MV-4-11 (cell line): Measurements from ENCODE around the gene TGFBR2.
A peak's percentile ranks its signal among the peaks of the same experiment; 100 is the strongest.

ENCODE experiments used
- DNase-seq: peaks from one replicate; lab custom pipeline; 2025; lab: John Stamatoyannopoulos, UW

Gene TGFBR2

DNA sequence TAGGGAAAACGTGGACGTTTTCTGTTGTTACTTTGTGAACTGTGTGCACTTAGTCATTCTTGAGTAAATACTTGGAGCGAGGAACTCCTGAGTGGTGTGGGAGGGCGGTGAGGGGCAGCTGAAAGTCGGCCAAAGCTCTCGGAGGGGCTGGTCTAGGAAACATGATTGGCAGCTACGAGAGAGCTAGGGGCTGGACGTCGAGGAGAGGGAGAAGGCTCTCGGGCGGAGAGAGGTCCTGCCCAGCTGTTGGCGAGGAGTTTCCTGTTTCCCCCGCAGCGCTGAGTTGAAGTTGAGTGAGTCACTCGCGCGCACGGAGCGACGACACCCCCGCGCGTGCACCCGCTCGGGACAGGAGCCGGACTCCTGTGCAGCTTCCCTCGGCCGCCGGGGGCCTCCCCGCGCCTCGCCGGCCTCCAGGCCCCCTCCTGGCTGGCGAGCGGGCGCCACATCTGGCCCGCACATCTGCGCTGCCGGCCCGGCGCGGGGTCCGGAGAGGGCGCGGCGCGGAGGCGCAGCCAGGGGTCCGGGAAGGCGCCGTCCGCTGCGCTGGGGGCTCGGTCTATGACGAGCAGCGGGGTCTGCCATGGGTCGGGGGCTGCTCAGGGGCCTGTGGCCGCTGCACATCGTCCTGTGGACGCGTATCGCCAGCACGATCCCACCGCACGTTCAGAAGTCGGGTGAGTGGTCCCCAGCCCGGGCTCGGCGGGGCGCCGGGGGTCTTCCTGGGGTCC lies at the start of gene TGFBR2:
Gene TGFBR2 (plus strand): TSS at position 301 of the 731 bp plus-strand sequence. CDS start 283 bp downstream, at position 584.
- DNase-seq = peak; percentile 96

DNA sequence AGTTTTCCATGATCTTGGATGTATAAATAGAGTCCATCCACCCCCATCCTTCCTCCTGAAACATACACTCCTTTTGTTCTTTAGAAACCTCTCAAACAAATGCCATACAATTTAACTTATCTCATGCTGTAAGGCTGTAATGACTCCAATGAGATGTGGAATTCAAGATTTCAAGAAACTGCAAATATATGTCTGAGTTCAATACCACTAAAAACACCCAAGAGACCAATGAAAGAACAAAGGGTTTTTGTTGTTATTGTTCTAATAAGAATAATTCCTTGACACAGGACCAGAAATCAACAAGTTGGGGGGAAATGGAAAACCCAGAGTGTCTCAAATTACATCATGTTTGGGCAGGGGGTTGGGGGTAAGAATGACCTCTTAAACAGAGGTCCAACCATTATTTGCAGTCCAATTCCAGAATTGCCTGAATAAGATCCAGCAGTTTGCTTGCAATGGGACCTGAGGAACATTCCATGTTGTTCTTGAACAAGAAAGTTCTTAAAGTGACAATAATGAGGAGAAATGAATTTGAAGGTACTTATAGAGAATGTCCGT lies 48.6 kb upstream of the TGFBR2 start:
- no peak for DNase-seq

DNA sequence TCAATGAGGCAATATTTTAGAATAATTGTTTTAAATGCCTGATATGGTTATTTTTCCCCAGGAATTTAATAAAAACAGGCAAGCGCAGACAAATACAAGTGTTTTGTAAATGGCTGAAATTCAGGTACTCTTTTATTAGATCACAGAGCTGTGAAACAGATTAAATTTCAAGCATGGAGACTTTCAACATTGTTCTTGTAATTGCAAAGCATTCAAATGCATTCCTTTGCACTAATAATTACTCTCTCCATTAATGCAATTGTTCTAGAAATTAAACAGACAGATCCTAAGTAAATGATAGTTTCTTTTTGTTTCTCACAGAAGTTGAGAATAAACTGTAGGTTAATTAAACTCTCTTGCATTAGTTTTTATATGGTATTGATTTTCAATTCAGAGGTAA lies 42.4 kb upstream of the TGFBR2 start:
- DNase-seq = no peak

DNA sequence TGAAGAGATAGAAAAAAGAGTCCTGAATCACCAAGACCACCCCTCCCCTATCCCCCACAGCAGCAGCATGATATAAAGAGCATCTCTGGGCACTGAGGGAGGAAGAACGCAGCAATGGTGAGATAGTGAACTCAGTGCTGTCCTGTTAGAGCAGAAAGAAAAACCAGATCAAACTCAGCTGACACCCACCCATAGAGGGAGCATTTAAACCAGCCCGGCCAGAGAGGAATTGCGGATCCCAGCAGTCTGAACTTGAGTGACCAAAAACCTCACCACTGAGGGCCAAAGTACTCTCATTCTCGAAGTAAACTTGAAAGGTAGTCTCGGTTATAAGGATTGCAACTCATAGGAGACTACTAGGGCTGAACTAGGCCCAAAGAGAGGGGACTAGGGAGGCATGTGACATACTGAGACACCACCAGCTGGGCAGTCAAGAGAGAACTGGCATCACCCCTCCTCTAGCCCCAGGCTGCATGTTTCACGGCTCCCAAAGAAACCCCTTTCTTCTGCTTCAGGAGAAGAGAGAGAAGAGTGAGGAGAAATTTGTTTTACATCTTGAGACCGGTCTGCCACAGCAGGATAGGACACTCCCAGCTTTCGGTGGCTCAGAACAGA lies 39.2 kb upstream of the TGFBR2 start:
- no peak for DNase-seq

DNA sequence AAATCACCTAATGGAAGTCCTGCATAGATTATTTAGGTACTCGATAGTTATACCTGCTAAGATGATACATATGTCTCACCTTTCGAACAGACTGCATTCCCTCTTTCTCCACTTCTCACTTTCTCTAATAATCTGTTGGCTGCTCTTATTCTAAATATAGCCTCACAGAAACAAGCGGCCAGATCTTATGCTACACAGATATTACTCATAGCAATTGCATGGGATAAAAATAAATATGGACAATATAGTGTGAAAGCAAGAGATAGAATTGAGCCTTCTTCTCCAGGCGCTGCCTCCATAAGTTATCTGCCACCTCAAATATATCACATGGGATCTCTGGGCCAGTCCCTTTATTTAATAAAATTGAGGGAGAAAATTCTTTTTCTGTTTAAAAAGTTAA lies 29.5 kb upstream of the TGFBR2 start:
- DNase-seq = no peak

DNA sequence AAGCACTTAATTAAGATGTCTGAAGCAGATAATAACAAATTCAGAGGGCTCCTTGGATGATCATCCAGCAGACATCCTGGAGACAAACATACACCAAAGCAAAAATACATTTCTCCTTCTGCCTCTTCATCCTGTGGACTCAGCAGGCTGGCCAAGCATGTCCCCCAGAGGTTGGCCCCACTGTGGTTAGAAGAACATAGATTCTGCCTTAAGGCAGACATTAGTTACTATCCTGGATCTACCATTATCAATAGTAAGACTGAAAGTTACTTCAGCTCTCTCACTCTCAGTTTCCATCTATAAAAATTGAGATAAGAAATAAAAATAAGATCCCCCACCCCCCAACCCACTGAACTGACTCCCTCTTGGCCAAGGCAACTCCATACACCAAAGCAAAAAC lies 28.6 kb upstream of the TGFBR2 start:
- DNase-seq = no peak

DNA sequence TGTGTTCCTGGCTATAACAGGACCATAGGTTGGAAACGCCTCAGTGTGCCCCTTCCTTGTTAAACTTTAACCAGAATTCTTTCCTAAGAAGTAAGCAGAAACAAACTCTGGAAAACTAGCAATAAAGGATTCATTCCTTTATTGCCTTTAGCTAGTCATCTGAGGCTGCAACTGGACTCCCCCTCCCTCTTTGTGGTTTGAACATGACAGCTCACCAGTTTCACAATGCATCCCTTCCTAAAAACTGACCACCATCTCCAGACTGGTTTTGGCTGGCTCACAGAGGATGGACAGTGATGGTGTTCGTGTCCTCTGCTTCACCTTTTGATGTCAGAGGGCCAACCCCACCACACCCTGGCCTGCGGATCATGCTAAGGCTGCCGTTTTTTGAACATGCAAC lies 27.9 kb upstream of the TGFBR2 start:
- peak; percentile 87 for DNase-seq

DNA sequence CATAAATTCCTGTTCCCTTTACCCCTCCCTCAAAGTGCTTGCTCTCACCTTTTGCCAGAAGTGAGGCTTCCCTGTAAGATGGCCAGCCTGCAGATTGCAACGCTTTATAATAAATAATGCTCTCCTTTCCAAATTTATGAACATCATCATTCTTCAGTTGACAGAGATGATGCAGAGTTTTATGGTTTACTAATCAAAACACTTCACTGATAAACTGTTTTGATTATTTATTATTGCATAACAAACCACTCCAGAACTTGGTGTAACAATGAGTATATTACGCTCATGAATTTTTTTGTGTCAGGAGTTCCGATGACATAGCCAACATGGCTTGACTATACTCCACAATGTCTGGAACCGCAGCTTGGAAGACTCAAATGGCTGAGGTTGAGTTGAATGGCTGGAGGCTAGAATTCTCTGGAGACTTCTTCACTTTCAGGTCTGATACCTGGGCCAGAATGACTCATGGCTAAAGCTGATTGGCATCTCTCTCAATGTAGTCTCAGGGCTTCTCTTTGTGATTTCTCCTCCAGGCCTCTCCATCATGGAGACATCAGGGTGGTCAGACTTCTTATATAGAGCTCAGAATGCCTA lies 27.3 kb upstream of the TGFBR2 start:
- DNase-seq = no peak

DNA sequence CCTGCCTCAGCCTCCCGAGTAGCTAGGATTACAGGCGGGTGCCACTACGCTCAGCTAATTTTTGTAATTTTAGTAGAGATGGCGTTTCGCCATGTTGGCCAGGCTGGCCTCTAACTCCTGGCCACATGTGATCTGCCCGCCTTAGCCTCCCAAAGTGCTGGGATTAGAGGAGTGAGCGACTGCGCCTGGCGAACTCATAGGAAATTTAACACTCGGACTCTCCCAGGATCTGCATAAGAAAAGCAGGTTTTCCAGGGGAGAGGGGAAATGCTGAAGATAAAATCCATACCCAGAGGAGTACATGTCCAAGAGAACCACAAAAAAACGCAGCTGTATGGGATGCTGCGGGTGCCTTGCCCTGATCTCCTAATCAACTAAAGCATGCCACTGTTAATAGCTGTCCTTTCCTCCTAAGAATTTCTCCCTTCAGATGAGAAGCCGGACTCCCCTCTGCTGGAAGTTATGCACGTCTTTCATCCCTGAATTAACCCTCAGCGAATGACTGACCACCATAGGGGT lies 25.3 kb upstream of the TGFBR2 start:
- DNase-seq = no peak

DNA sequence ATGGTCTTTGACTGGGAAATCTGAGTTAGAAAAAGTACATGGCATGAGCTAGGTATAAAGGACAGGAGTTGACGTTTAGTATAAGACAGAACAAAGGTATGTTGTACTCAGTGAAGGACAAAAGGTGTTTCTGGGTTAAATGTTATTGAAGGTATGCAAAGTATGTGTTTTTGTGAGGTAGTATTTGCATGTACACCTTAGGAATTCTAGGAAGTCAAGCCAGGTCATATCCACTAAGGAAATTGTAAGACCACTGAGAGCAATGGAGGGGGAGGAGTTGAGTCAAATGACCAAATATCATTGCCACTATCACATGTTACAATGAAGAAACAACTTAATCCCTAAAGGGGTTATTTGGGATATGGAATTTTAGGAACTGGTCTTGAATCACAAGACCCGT lies 24.4 kb upstream of the TGFBR2 start:
- DNase-seq = no peak

DNA sequence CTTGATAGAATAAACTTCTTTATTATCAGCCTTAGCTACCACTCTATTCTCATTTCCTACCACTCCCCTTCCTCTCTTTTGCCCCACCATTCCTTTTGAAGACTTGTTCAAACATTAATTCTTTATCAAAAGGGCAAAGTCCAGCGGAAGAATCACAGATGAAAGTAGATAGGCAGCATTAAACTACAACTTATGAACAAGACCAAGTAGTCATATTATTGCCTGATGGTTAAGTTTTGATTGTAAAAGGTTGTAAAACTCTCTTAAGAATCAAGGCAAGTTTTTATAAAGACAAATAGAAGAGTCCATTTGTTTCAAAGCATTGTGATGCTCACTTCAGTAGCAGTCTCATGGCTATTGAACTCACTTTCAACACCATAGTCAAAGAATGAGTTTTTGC lies 22.4 kb upstream of the TGFBR2 start:
- DNase-seq = no peak

DNA sequence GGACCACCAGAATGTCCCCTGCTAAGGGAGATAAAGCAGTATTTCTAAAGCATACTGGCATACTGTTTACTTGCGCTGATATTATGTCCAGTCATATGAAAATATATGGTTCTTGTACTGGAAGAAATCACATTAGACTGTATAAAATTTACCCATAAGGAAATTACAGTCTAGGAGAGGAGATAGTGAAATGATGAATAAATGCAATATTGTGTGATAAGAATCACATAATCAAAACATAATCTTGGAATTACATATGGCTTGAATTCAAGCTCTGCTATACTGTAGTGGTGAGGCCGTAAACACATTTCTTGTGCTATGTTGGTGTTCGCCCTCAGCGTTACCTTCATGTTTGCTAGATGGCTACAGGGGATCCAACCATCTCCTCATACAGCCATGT lies 20.7 kb upstream of the TGFBR2 start:
- DNase-seq = no peak

DNA sequence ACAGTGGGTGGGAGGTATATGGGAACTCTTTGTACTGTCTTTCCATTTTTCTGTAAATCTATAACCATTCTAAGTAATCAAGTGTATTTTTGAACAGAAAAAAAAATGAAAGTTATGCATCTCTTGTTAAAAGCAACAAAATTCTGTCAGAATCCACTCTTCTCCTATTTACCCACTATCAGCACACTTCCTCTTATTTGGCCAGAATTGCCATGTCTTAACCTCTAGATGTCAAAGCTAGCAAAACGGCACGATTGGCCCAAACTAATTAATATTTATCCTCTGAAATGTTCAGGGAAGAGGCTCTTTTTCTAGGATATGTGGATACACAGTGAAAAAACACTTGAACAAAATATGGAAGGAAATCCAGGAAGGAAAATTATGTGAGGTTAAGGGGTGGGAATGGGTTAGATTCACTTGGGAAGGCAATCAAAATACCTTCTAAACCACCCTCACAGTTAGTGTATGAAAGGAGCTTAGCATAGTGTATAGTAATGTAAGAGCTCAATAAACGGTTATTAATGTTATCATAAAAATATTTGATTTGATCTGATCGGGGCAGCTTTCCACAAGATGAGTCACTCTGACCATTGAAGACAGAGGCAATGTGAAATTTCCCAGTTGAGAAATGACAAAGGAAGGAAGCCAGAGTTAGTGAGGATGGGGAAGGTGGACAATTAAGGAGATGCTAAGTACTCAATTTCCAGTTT lies 20.1 kb upstream of the TGFBR2 start:
- peak; percentile 47 for DNase-seq

DNA sequence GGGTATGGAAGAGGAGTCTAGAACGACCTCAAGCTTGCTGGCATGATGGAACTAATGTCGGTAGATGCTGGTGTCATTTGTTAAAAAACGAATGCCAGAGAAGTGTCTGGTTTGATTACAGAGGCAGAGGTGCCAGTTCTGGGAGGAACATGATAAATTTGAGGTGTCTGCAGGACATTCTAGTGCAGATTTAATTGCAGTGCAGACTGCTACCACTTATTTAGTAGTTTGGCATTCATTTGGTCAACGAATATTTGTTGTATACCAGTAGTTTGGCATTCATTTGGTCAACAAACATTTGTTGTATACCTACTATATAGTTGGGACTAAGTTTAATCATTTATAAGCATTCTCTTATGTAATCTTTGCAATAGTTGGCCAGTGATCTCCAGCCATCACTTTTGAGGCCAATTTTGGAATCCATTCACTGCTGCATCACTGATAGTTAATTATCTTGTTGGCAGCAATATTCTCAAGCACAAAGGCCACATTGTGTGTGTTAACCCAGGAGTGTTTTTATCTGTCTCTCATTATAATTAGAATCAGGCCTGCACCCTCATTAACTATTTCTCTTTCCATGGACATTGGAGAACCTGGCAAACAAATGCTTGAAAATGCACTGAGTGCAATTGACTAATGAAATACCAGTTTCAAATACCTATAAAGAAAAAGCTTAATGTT lies 19.5 kb upstream of the TGFBR2 start:
- DNase-seq = no peak

DNA sequence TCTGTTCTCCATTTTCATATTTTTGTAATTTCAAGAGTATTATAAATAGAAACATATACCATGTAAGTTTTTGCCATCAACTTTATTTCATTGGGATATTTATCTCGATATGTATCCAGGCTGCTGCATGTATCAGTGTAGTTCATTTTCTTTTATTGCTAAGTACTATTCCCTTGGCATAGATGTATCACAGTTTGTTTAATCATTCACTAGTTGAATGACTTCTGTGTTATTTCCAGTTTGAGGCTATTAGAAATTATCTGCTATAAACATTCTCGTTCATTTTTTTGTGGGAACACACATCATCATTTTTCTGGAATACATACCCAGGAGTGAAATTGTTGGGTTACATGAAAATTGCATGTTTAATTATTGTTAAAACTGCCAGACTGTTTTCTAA lies 18.5 kb upstream of the TGFBR2 start:
- no peak for DNase-seq

DNA sequence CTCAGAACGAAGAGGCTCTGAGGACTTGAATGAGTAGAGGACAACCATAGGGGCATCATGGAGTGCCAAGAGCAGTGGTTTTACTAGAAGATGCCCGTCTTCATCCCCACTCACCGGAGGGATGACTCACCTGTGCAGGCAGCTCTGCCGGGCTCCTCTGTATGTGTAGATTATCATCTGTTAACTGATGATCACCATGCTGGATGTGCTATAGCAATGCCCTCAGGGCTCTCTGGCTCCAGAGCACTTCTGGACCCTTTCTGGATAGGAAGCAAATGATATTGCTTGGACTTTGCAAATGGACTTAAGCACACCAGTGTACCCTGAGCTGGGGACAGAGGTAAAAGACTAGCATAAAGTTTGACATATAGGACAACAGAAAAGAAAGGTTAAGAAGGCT lies 10.2 kb upstream of the TGFBR2 start:
- no peak for DNase-seq

DNA sequence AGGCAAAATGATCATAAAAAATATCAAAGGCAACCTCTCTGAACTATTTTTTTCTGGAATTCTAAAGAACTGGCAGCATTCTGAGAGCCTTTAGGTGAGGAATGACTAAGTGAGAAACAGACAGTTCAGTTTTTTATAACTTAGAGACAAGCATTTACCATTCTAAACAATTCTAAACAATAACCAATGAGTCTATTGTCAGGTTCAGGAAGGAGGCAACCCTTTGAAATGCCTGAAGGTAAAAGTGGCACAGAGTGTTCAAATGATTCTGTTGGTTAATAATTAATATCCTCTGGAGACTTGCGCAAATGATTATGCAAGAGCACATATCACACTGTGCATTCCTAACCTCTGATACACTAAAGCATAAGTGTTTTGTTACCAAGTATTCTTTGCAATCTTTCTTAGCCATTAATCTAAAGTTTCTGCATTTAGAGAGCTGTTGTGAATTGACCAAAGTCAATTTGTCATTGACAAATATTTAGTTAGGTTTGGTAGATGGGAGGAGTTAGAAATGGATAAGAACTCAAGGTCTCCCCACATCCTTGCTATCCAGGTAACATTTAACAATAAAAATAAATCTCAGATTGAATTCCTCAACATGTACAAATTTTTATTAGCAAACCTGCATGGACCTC lies 9.2 kb upstream of the TGFBR2 start:
- peak; percentile 5 for DNase-seq

DNA sequence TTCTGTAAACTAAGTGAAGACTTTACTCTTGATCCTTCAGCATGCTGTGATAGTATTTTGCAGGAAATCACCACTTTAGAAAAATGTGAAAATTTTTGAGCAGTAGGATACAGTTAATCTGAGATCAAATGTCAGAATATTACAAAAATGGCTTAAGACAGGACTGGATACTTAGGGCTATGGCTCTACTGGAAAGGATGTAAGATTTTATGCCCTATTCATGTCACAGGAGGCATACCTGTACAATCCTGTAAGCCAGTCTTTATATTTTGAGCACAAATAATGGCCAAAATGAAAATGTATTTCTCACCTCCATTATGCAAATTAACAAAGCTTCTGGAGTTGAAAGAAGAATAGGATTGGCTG lies 8.6 kb upstream of the TGFBR2 start:
- DNase-seq = no peak

DNA sequence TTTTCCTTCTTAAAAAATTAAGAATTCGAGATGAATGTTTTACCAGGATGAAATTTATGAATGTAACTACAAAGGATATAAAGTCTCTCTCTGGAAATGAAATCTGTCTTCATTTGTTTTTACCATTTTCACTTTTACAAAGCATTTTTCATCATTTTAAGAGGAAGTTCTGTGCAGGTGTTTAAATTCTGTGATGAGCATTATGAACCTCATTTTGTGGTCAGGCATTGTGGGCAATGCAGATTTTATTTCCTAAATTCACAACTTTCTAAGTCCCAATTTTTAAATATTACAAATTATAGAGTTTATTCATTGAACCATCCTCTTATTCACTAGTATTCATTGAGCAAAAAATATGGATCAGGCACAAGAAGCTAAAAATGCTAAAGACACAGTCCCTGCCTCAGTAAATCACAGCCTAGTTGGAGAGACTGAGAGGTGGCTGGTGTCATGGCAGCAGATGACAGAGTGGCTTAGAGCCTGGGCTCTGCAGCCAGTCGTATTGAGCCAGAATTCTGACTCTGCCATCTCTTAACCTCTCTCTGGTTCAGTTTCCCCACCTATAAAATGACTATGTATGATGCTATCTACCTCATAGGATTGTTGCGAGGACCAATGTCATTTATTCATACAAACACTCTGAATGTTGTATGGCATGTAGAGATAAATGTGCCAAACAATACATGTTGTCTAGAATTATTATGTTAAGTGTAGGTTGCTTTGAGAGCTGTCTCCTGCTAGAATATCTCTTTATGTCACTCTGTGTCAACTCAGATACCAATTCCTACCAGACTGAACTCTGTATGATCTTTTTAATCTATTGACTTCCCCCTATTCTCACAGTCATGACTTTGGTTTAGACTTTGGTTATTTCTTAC lies 7.5 kb upstream of the TGFBR2 start:
- no peak for DNase-seq

DNA sequence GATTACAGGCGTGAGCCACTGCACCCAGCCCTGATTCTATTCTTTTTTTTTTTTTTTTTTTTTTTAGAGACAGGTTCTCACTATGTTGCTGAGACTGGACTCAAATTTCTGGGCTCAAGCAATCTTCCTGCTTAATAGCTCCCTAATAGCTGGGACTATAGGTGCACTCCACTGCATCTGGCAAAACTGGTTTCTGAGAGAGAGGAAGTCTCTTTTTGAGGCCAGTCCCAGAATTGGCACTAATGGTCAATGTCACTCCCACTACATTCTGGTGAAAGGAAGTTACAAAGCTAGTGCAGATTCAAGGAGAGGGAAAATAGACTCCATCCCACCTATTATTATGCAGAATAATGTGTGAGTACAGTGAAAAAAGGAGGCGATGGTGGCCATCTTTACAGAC lies 5.8 kb upstream of the TGFBR2 start:
- peak; percentile 4 for DNase-seq
